Raji (cell line): ENCODE measurements around the gene RECQL5.

Experiments
- POLR2A ChIP-seq: IDR thresholded peaks from 2 replicates; pipeline ENCODE4 v1.6.1; 2011; ENCODE audit warnings: low read depth, low read length, control low read depth; ENCODE audit not compliant: insufficient read depth

Gene RECQL5

GRCh38 chr17:75666959-75667790, at the start of gene RECQL5, which contains the start of gene SAP30BP:
RECQL5 (minus strand) TSS chr17:75667154; CDS start chr17:75666557, 597 bp downstream.
SAP30BP (plus strand) TSS chr17:75667338; CDS start chr17:75667373, 35 bp downstream.
- TF ChIP-seq POLR2A = peak; percentile 65

- TF ChIP-seq POLR2A = no peak
Measured at GRCh38 chr17:75712446-75712845, 45.5 kb upstream of the RECQL5 start.

- no peak for TF ChIP-seq POLR2A
Measured at GRCh38 chr17:75707079-75707571, 40.2 kb upstream of the RECQL5 start.

GRCh38 chr17:75706042-75706728, 39.2 kb upstream of the RECQL5 start:
- no peak for TF ChIP-seq POLR2A

GRCh38 chr17:75704963-75705875, 38.3 kb upstream of the RECQL5 start:
- TF ChIP-seq POLR2A = no peak

GRCh38 chr17:75703591-75703990, 36.6 kb upstream of the RECQL5 start:
- no peak for TF ChIP-seq POLR2A

GRCh38 chr17:75703191-75703590, 36.2 kb upstream of the RECQL5 start:
- no peak for TF ChIP-seq POLR2A

GRCh38 chr17:75701288-75701687, 34.3 kb upstream of the RECQL5 start:
- TF ChIP-seq POLR2A = no peak

- no peak for TF ChIP-seq POLR2A
Measured at GRCh38 chr17:75698659-75699058, 31.7 kb upstream of the RECQL5 start.

GRCh38 chr17:75697651-75698291, 30.8 kb upstream of the RECQL5 start:
- TF ChIP-seq POLR2A = no peak

GRCh38 chr17:75695830-75696271, 28.9 kb upstream of the RECQL5 start:
- no peak for TF ChIP-seq POLR2A

GRCh38 chr17:75695141-75695829, 28.3 kb upstream of the RECQL5 start:
- TF ChIP-seq POLR2A = no peak

- TF ChIP-seq POLR2A = no peak
Measured at GRCh38 chr17:75694536-75694935, 27.6 kb upstream of the RECQL5 start.
